ENCODE measurements around the gene ZIC2.

The ZIC2 gene

DNA sequence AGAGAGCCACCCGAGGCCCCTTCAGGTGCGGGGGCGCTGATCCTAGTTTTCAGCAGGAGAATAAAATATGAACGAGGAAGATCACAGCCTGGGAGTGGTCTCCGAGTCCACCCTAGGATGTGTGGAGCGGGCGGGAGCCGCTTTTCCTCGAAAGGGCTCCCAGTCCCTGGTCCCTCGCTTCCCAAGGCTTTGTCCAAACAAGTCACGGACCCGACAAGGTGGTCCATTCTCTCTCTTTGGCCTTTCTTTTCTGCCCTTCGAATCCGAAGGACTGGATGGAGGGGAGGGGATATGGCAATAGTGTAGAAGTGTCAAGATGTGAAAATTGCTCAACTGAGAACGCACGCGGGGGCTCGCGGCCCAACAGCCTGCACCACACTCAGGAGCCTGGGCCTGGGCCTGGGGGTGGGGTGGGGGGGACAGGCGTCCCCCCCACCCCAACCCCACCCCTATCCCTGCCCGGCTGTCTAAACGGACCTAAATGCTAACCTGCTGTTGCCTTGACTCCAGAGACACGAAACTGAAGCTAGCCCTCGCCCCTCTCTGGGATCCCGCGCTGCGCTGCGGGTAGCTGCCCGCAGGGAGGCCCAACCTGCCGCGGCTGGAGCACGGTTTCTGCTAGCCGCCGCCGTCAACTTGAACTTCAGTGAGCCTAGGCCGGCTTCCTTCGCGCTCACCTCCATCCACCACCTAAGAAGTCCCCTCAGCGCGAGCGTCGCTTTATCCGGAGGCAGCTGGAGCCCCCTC is 7.1 kb downstream of the ZIC2 start:
- DNase-seq = no peak

GRCh38 chr13:99989276-99990125 is 7.9 kb downstream of the ZIC2 start:
- no peak for DNase-seq

- no peak for DNase-seq
Observed at GRCh38 chr13:99990126-99990977, 8.8 kb downstream of the ZIC2 start.

DNA sequence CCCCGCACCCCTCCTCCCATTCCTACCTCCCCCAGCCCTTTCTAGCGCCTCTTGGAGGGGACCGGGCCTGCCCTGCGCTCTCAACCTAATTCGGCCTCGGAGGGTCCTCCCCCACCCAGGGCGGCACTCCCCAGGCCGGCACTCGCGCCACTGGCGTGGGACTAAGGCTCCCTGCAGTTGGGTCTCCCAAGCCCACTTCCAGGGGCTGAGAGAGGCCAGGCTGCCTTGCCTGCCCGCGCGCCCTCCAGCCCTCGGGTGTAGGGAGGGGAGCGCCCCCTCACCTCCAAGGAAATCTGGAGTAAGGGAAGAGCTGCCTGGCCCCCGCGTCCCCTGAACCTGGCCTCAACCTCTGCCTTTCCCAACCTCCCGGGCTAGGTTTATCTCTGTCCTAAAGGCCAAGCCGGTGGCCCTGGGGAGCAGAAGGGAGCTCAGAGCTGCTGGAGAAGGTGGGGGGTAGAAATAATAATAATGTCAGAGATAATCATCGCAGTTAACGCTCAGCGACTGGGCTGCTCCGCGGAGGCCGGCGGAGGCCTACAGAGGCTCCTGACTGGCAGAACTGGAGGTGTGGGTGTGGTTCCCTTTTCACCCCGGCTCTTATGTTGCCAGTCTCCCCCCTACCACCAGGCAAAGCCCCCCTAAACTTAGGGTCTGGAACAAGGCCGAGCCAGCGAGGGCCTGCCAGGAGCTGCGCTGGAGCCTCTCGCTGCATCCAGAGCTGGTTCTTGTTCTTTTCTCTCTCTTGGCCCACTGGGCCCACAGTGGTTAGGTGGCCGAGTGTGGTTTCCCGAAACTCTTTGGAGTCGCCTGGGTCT is 9.6 kb downstream of the ZIC2 start:
- no peak for DNase-seq

DNA sequence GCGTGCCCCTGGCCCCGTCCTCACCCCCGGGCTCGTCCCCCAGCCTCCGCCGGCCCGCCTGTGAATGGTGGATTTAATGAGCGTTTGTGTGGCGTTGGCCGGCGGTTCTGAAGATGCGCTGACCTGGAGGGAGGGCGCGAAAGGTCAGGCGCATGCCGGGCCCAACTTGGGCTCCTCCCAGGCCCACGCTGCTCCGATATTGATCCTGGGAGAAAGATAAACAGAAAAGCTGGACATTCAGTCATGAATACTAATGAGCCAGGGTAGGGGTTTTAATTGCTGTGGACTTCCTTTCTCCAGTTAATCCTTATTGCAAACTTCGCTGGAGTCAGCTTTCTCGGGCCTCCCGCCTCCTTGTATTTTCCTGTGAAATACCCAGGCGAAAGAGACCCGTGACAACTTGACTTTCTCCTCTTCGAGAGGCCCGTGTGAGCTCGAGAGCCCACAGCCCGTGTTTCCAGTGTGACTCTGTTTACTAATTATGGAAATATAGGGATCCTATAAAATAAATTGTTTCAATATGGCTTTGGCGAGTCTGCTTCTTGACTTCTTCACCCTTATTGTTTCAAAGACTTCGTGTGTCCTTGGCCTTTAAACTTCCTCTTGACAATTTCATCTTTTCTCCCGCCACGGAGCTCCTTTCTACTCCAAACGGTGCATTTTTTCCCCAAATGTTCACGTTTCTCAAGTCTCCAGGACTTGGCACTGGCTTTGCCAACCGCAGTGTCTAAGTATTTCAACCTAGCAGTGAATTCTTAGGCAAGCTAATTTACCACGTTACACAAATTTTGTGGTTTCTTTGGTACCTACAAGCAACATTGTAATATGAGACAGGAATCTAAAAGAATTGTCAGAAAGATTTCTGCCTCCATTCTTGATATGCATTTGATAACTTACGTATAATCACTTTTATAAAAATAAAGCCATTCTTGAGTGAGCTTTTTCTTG is 10.5 kb downstream of the ZIC2 start:
- no peak for DNase-seq

DNA sequence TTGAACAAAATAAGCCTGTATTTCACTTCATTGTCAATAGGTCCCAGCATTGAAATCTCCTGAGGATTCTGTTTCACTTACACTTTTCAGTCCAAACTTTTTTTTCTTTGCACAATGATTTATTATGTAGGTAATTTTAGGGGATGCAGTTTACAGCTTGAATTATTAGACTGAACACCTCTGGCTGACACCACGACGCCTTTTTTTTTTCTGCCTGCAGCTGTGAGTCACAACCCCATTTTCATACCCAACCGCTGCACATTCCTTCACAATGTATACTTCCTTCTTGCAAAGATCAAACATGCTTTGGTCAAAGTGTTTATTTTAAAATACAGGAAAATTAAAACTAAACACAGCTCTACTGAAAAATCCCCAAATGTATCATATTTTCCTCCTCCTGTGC is 11.4 kb downstream of the ZIC2 start:
- DNase-seq = peak; percentile 66

DNA sequence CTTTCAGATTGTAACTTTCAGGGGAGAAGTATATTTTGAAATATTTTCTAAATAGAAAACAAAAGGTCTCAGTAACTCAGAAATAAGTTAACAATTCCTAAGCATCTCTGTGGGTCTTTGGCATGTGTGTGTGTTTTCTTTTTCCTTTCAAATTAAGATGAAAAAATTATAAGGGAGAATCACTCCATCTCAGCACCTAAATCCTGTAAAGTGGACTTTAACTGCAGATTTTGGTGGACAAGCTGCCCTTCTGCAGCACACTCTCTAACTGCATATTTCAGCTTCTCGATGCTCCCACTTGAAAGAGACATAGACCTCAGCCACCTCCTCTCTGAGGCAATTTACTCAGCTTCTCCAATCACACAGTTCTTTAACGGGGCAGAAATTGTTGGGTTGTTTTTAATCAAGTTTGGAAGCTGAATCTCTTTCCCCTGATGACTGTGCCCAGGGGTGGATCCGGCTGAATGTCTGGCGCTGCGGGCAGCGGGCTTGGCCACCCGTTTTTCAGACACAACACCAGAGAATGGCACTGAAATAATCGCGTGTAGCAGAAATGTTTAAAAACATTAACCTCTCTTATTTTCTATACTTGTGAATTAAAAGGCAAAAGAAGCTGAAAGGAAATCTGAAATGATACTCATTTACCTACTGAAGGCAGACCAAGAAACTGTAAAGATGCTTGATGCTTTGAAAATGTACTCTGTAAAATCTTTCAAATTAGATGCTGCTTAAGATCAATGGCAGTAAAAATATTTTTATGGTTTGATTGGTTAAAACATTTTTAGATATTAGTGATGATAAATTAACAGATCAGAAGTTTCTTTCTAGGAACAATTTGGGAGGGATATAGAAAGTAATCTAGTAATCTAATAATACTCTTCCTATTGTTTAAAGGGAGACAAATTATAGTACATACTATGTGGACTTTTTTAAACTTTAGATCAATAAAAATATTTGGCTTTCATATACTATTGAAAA is 12.4 kb downstream of the ZIC2 start:
- DNase-seq = no peak

- DNase-seq = no peak
Observed at GRCh38 chr13:99994638-99995020, 13.0 kb downstream of the ZIC2 start.

DNA sequence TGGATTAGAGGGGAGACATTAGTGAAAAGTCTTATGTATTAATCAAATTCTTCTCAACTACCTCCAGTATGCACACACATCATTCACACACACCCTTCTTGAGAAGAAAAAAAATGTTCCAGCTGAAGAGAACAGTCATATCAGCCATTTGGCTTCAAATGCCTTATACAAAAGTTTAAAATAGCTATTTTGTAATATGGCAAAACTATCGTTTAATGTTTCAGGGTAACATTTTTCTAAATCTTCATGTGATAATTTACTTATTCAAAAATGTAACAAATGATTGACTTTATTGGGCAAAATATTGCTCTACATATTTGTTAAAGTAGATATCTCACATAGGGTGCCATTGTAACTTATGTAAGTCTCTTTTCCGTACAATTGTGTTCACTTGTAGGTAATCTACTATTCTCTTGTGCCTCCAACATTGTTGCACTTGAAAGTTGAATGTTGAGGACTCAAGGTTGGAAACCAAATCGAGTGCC is 13.6 kb downstream of the ZIC2 start:
- no peak for DNase-seq

- DNase-seq = no peak
Observed at GRCh38 chr13:99995589-99996380, 14.2 kb downstream of the ZIC2 start.

GRCh38 chr13:99996381-99996973 is 14.9 kb downstream of the ZIC2 start:
- no peak for DNase-seq

DNA sequence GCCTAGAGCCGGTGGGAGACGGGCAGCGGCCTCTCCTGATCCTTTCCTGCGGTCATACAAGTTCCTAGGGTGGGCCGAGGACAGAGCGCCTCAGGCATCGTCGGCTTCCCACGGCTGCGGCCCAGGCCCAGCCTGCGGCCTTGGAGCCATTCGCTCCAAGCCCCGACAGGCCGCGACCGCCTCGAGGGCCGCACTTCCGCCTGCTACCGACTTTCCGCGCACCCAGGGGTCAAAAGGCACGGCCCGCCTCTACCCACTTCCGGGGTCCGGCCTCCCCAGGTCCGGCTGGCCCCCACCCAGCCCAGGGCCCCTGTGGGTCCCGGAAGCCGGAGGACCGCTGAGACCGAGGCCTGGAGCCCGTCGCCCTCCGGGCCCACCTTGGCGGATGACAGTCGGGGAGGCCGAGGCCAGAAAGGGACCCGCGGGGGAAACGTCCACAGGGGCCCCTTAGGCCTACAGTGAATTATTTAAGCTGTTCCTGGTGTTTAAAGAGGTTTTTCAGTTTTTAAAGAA is 16.2 kb downstream of the ZIC2 start:
- no peak for DNase-seq

DNA sequence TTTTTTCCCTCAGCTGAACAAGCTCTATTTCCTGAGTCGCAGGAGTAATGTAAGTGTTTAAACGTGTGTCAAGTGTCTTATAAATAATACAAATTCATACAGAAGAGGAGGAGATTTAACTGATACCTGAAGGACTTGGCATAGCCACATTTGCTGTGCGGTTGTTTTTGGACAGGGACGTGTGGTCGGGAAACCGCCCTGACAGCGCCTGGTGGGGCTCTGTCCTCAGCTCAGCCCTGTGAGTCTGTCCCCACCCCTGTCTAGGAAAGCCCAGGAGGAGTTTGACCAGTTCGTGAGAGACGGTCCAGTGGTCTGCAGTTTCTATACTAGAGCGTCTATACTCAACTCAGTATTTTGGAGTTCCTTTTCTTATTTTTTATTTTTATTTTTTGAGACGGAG is 16.7 kb downstream of the ZIC2 start:
- DNase-seq = no peak

DNA sequence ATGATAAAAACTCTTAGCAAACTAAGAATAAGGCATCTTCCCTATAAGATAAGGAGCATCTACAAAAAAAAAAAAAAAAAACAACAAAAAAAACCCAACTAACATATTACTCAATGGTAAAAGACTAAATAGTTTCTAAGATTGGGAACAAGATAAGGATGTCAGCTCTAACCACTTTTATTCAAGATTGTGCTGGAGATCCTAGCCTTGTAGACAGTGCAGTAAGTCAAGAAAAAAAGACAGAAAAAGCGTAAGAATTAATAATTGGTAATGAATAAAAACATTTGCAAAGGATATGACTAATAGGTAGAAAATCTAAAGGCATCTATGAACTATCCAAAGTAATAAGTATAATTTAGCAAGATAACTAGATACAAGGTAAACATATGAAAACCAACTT is 33.0 kb downstream of the ZIC2 start:
- no peak for DNase-seq

- DNase-seq = no peak
Observed at GRCh38 chr13:100019780-100020356, 38.3 kb downstream of the ZIC2 start.

- no peak for DNase-seq
Observed at GRCh38 chr13:100022798-100023197, 41.2 kb downstream of the ZIC2 start.

- DNase-seq = no peak
Observed at GRCh38 chr13:100024023-100024422, 42.4 kb downstream of the ZIC2 start.

DNA sequence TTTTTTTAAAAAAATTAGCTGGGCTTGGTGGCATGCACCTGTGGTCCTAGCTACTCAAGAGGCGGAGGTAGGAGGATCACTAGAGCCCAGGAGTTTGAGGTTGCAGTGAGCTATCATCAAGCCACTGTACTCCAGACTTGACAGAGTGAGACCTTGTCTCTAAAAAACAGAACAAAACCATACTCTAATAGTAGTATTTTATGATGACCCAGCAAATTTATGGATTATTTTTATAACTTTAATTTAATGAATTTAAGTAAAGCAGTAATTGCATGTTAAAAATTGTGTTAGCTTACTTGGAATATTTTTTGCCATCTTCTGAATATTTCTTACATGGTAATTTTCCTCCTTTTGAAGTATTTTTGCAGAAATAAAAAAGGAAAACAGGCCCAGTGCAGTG is 48.3 kb downstream of the ZIC2 start:
- no peak for DNase-seq
